ENCODE results near the gene GPR61.
A peak's percentile ranks its signal among the peaks of the same experiment; 100 is the strongest.

GPR61 gene

GRCh38 chr1:109509176-109510134 is 30.2 kb upstream of the GPR61 start, which contains the start of gene AMIGO1:
AMIGO1 (minus strand) TSS chr1:109509727; CDS start chr1:109508912, 815 bp downstream.
- DNase-seq = peak in 1 of 2 experiments; percentile 36

GRCh38 chr1:109513110-109513710 is 26.5 kb upstream of the GPR61 start:
- DNase-seq = no peak

GRCh38 chr1:109514846-109515245 is 24.8 kb upstream of the GPR61 start:
- DNase-seq = no peak

DNA sequence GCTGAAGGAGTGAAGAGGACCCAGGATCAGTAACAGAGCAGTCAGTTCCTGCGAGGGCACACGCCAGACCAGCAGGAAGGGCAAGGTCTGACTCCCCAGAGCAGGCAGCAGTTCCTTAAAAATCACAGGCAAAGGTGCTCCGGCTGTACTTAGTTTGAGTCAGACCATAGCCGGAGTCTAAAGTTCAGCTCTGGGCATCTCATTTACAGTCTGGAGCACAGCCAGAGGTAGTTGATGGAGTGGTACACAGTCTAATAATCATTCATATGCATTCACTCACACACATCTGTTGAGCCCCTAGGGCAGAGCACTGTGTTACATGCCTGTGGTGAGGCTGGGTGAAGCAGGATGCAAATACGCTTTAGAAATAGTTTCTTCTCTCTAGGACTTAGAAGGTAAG is 22.8 kb upstream of the GPR61 start:
- no peak for DNase-seq

DNA sequence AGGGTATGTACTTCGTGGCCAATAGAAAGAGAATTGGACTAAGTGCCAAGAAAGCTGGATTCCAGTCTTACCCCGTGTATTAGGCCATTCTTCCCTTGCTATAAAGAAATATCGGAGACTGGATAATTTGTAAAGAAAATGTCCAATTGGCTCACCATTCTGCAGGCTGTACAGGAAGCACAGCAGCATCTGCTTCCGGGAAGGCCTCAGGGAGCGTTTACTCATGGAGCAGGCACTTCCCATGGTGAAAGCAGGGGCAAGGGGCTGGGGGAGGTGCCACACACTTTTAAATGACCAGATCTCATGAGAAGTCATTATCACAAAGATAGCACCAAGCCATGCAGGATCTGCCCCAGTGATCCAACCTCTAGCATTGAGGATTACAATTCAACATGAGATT is 22.3 kb upstream of the GPR61 start:
- DNase-seq = no peak

GRCh38 chr1:109521002-109521951 is 18.4 kb upstream of the GPR61 start:
- no peak for DNase-seq

- no peak for DNase-seq
Observed at GRCh38 chr1:109522026-109522425, 17.6 kb upstream of the GPR61 start.

GRCh38 chr1:109523706-109524105 is 16.0 kb upstream of the GPR61 start:
- no peak for DNase-seq

DNA sequence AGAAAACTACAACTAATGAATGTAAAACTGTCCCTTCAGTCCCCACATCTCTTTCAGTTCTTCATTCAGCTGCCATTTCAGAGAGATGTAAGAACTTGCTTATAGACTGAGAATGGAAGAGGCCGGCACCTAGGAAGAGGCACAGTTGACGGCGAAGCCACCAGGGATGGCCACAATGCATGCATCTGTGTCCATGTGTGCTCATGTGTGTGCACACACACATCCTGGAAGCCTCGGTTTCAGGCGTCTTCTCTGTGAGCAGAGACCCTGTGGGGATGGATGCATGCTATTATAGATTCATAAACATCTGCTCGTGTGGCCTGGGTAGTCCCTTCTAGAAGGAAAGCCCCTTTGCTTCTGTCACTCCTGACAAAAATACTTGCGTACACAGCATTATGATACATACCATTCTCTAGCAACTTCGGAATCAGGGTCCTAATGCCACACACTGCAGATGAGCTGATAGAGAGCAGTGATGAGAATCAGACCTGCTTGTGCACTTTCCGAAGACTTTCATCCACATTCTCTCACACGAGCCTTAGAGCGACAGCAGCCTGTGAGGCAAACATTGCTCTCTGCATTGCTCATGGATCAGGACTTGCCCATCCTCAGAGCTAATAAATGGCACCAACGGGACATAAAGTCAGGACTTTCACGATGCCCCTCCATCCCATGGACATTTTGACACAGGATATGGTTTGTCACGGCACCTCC is 12.4 kb upstream of the GPR61 start:
- DNase-seq = no peak

DNA sequence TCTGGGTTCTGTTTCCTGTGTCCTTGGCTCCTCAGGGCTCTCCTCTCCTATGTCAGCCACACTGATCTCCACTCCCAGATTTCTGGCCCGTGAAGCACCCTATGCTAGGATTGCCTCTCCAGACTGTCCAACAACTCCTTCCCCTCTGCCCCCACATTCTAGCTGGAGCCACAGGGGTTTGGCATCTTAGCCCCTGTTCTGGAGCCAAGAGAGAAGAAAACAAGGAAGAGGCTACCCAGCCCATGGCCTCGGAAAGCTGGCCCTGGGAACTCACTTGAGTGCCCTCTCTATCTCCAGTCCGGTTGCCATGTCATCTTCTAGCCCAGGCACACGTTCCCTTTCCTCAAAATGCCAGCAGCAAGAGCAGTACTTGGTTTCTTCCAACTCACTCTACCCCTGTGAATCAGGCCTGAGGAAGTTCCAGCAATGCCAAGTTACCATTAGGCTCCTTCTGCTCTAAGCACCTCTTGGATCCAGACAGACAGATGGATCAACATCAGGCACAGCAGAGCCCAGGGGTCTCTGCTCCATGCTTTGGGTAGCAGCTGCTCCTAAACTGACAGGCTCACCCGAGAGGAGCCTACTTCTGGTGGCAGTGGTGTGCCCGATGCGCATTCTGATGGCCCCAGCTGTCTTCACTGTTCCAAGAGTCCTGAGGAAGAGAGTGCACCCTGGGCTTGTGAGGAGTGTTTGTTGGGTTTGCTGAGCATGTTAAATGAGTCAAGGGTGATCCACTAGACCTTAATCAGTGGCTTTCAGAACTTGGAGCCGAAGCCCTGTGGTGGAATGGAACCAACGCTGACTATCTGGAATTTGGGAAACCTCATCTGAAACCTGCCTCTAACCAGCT is 11.6 kb upstream of the GPR61 start:
- no peak for DNase-seq

DNA sequence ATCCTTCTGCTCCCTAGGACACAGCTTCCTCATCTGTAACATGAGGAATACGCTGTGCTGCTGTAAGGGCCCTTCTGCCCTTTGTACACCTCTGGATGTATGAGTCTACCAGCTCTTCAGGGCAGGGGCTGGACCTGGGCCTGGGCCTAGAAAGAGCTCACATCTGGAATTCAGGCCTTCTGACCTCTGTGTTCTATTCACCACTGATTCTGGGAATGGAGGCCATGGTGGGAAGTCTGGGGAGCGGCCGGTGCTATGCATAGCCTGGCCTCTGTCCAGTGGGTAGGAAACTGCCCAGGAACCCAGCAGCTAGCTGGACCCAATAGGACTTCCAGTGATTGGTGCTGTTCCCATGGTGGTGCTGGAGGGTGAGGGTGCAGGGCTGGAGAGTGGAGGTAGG is 11.0 kb upstream of the GPR61 start:
- DNase-seq = no peak

DNA sequence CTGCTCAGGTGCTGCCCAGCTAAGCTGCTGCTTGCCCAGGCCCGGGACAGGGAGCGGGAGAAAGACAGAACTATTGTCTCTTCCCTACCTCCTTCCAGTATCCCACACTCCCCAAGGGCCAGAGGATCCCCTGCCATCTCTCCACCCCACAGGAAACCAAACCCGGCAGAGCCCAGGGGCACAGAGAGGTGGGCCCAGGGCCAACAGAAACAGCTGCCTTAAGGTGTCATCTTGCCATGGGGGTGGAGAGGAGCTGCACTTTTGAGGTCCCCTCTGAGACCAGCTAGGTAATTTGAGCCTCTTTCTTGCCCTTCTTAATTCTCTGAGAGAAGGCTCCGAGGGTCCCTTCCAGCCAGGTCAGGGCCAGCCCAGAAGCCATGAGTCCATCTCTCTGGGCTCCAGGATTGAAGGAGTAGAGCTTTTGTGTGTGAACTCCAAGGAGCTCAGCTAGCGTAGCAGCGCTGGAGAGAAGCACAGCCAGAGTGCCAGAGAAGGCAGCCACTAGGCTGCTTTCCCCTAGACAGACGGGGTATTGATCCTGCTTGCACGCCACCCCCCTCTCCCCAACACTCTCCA is 9.7 kb upstream of the GPR61 start:
- DNase-seq = no peak

- no peak for DNase-seq
Observed at GRCh38 chr1:109530457-109531087, 9.1 kb upstream of the GPR61 start.

DNA sequence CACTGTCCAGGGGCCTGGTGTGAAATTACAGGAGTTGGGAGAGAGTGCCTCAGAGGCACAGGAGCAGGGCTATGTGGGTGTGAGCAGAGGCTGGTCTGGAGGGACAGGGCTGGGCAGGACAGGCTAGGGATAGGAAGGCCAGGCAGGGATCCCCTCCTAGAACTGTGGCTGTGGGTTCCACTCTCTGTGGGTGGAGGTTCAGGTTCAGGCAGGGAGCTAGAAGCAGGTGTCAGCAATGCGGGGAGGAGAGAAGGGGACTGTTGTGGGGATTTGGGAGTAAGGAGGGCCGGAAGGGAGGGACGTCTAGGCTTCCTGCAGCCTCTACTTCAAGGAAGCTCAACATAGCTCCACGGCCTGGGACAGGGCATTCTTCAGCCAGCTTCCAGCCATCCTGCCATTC is 8.3 kb upstream of the GPR61 start:
- DNase-seq = no peak

DNA sequence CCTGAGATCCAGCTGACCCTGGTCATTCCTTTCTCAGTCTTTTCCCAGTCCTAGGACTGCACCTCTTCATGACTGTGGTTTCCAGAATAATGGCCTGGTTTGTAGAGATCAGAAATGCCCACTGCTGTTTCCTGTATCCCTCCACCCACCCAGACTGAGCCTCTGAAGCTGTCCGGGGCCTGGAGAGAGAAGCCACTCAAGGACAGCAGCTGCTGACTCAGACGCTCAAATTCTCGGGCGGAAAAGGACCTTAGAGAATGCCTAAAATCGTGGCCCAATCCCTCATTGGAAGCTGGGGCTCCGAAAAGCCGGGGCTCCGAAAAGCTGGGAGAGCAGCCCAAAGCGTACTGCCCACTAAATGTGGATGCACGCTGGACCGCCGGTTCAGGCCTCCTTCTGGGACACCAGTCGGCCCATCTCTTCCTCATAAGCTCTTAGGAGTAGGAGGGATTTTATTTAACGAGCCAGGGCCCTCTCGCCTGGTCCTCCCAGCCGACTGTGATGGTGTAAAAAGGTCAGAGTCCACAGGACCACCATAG is 7.8 kb upstream of the GPR61 start:
- DNase-seq = no peak

DNA sequence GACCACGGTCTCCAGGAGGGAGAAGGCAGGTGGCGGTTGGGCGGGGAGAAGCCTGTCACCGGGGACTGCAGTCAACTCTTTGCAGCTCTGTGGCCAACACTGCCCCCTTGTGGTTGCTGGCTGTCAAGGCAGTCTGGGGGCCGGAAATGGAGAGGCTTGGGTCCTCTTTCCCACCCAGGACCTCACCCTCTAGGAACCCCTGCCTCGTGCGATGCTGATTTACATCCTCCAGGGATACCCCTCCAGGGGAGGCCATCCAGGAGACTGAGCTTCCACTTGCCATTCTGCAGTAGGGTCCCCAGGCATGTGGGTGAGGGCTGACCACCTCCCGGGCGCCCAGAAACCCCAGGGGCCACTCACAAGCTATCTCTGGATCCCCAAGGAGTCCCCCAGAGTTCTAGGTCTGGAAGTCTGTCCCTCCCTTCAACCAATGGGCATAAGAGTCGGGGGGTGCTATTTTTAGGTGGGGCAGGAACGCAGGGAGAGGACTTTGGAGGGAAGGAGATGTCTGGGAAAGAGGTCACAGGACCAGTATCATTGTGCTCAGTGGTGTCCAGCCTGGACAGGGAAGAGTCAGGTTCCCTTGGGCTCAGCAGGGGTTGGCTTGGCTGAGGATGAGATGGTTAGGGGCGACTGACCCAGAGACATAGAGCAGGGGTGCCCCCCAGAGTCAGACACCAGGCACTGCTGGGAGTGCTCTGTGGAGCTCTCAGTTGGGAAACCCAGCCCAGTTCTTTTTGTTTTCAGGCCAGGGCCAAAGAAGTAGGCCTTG is 7.1 kb upstream of the GPR61 start:
- peak; percentile 43 to 62 for DNase-seq

DNA sequence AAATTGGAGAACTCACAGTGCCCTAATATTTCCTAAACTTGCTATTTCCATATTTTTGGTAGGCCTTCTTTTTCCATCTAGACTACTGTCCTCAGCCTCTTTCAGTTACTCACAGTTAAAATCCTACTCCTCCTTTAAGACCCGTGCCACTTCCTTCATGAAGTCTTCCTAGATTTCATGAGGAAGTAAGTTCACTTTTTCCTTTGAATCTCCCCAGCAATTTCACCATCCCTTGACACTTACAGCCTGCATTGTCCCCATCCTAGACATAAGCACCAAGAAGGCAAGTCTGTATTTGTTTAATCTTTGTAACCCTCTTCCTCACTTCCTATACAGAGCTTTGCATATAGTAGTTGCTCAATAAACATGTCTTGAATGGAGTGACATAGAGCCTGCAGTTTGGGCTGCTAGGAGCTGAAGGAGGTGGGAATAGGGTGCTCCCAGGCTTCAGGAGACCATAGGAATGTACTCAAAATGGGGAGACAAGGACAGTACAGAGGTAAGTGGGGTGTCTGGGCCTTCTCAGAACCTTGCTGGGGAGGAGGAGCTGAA is 5.3 kb upstream of the GPR61 start:
- DNase-seq = no peak

- no peak for DNase-seq
Observed at GRCh38 chr1:109535481-109535880, 4.2 kb upstream of the GPR61 start.

- no peak for DNase-seq
Observed at GRCh38 chr1:109535971-109536491, 3.6 kb upstream of the GPR61 start.

All from NCI-H1930 (cell line).